Measurements from ENCODE around the gene TRIM56.
"Not testable (repeated sequence)": the region's sequence is repeated elsewhere in the genome, so short reads cannot be mapped to it uniquely, and the experiment has no call there.

The TRIM56 gene

DNA sequence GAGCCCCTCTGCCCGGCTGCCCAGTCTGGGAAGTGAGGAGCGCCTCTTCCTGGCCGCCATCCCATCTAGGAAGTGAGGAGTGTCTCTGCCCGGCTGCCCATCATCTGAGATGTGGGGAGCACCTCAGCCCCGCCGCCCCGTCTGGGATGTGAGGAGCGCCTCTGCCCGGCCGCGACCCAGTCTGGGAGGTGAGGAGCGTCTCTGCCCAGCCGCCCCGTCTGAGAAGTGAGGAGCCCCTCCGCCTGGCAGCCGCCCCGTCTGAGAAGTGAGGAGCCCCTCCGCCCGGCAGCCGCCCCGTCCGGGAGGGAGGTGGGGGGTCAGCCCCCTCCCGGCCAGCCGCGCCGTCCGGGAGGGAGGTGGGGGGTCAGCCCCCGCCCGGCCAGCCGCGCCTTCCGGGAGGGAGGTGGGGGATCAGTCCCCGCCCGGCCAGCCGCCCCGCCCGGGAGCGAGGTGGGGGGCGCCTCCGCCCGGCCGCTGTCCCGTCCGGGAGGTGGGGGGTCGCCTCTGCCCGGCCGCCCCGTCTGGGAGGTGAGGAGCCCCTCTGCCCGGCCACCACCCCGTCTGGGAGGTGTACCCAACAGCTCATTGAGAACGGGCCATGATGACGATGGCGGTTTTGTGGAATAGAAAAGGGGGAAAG lies 7.1 kb downstream of the TRIM56 start:
- not testable (repeated sequence) for DNase-seq (ENCODE audit: low read depth)

DNA sequence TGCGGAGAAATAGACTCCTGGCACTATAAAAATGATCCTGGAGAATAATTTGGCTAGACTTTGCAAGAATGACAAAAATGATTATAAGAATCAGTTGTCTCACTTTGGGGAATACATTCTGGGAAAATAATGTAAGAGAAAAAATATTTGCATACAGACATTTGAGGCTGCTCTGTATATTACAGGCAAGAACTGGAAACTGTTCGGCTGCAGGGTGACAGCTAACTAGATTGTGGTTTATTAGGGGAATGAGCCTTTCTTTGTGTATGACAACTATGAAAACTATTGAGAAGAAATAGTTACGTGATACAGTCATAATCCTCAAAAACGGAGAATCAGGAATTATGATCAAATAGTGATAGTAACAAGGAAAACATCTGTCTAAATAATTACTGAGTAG lies 8.6 kb downstream of the TRIM56 start:
- peak; percentile 97 for DNase-seq (ENCODE audit: low read depth)

DNA sequence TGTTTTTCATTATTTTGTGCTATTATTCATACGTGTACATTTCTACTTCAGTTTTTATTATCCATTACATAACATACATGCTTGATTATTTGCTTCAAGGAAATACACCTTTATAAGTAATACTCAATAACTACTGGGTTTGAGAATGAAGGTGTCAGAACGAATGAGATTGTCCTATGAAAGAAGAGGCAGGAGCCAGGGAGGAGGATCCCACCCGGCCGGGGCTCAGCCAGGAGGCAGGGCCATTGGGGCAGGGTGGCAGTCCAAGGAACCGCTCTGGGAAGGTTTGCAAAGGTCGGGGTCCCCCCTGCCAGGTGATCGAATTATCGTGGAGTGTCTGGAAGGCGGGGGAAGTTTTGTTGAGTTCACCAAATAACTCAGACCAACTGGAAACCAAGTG lies 9.1 kb downstream of the TRIM56 start:
- no peak for DNase-seq (ENCODE audit: low read depth)

DNA sequence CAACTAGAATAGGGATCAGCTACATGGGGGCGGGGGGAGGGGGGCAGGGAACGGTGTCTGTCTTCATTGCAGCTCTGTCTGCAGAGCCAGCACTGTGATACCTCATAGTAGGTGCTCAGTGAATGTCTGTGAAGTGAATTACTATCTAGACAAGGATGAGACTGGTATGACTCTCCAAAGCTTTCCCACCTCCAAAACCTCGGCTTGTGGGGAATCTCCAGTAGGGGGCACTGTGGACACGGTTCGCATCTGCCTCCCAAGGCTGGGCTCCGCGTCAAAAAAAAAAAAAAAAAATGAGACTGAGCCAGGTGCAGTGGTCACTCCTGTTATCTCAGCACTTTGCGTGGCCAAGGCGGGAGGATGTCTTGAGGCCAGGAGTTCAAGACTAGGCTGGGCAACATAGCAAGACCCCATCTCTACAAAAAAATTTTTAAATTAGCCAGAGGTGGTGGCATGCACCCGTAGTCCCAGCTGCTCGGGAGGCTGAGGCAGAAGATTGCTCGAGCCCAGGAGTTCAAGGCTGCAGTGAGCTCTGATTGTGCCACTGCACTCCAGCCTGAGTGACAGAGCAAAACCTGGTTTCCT lies 9.6 kb downstream of the TRIM56 start:
- DNase-seq (ENCODE audit: low read depth) = peak; percentile 73

DNA sequence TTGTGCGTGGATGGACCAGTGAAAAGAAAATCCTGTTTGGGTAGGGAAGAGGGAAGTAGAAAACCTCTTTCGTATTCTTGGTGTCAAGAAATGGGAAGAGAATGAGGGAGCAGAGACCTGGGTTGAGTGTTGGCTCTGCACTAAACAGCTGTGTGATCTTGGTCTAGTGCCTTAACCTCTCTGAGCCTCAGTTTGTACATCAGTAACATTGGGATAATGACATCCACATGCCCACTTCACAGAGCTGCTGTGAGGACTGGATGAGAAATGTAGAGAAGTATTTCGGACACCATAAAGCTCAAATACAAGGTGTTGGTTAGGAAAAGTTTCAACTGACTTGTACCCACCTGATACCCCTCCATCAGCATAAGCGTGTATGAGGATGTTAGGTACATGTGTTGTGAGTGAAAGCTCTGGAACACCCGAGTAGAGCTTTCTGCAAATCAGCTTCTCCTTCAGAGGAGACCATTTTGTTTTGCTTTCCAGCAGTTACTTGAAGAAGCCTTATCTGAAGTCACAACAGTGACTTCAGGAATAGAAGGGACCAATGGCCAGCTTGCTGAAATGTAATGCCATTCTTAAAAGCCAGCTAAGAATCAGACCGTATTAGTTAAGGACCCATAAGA lies 11.2 kb downstream of the TRIM56 start:
- DNase-seq (ENCODE audit: low read depth) = no peak

DNA sequence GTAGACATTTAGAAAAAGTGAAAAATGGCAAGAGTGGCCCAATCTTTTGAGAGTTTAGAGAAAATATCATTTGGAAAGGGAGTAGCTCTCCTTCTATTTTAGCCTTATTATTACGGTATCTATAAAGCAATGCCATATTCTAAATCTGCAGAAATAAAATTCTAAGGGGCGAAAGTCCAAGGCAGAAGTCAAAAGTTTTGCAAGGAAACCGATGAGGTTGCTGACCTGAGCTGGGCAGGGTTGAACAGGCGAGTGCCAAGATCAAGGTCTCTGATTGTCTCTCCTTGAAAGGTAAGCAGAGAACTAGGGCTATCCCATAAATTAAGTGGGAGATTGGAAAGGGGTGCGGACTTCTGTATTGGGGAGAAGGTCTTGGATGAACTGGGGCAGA lies 11.7 kb downstream of the TRIM56 start:
- DNase-seq (ENCODE audit: low read depth) = no peak

DNA sequence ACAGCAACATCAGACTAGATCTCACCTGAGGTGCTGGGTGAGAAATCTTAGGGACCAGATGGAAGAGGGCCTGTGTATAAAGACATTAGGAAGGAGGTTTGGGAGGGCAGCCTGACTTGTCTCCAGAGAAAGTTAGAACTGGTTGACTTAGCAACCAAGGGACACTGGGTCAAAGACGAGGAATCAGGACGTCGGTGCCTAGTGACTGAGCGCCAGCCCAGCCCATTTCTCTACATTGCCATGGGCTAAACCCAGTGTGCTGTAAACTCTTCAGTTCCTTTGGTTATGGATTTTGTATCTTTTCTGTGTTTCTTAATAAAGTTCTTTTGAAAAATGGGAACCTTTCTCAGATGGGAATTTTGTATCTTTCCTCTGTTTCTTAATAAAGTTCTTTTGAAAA lies 12.3 kb downstream of the TRIM56 start:
- no peak for DNase-seq (ENCODE audit: low read depth)

DNA sequence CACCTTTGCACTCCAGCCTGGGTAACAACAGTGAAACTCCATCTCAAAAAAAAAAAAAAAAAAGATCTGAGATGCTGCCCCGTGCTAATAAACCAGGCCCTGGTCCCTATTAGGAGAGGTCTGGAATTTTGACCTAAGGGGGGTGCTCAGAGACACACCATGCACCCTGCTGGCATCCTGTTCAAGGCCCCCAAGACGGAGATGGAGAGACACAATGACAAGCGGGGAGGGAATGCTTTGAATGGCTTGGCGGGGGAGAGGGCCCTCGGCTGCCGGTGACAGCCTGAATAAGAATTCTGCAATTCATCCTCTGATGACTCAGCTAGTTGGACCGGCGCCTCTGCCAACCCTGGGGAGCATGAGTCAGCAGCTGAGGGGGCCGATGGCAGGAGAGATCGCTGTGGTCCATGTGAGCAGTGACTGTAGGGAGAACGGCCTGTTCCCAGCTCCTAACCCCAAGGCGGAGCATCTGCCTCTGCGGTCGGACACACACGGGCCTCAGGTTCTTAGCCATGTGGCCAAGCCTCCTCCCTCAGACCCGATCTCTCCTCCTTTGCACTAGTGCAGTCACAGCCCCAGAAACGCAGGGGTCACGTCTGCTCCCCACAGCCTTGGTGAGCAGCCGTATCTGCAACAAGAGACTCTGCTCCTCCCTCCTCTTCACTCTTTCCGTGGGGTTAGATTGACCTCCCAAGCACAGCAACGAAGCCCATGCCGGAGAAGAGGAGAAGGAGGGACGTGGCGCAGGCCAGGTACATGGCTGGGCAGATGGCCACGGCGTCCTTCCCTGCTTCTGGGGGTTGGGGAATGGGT lies 14.9 kb downstream of the TRIM56 start:
- DNase-seq (ENCODE audit: low read depth) = peak; percentile 100

DNA sequence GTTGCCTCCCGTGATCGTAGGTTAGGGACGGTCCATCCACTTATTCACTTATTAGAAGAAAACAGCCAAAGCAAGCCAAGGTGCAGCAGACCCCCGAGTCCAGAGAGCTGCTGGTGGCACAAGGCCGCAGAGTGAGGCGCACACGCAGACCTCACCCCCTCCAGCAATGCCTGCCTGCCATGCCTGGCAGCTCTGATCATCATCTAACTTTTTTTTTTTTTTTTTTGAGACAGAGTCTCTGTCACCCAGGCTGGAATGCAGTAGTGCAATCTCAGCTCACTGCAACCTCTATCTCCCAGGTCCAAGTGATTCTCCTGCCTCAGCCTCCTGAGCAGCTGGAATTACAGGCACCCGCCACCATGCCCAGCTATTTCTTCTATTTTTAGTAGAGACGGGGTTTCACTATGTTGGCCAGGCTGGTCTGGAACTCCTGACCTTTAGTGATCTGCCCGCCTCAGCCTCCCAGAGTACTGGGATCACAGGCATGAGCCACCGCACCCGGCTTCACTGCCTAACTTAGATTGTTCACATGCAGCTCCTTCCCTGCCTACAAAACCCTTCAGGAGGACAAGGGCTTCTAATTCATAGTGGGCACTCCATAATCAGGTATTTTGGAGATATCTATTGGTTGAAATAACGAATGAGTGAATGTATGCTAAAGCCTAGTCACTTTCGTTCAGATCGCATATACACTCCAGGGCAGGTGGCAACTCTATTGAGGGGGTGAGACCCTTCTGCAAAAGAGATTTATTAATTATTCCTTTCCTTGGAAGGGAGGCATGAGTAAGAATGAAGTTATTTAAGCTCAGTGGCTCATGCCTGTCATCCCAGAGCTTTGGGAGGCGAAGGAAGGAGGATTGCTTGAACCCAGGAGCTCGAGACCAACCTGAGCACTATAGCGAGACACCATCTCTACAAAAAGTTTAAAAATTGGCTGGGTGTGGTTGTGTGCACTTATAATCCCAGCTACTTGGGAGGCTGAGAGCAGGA lies 15.9 kb downstream of the TRIM56 start:
- peak; percentile 61 for DNase-seq (ENCODE audit: low read depth)

DNA sequence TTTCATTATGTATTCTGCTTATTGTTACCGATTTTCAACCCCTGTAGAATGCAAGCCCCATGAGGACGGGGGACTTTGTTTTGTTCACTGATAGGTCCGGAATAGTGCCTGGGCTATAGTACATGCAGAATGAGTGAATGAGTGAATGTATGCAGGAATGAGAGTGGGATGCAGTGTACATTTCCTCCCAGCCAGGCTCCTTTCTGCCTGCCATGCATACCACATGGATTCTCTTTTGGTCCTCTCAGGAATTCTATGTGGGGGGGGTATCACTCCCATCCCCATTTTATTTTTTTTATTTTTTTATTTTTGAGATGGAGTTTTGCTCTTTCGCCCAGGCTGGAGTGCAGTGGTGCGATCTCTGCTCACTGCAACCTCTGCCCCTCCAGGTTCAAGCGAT lies 16.7 kb downstream of the TRIM56 start:
- DNase-seq (ENCODE audit: low read depth) = peak; percentile 53

DNA sequence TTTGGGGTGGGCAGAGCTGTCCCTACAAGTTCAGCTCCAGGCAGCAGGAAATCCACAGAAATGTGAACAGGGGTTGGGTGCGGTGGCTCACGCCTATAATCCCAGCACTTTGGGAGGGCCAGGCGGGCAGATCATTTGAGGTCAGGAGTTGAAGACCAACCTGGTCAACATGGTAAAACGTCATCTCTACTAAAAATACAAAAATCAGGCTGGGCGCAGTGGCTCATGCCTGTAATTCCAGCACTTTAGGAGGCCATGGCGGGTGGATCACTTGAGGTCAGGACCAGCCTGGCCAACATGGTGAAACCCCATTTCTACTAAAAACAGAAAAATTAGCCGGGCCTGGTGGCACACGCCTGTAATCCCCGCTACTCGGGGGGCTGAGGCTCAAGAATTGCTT lies 18.4 kb downstream of the TRIM56 start:
- DNase-seq (ENCODE audit: low read depth) = not testable (repeated sequence)

DNA sequence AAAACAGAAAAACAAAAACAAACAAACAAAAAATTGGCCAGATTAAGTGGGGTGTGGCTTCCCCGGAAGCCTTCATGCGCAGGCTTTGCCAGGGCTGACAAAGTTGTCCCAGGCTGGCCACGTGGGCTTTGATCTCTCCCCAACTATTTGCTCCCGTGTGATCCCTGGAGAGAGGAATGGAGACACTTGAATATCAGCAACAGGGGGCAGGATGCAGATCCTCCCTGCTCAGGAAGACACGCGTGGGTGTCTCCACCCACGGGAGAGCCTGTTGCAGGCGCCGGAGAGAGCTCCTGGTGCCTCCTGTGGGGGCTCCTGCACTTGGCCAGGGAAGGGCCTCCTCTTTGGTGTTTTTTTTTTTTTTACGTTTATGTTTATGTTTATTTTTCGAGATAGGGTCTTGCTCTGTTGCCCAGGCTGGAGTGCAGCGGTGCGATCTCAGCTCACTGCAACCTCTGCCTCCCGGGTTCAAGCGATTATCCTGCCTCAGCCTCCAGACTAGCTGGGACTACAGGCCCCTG lies 19.0 kb downstream of the TRIM56 start:
- no peak for DNase-seq (ENCODE audit: low read depth)

DNA sequence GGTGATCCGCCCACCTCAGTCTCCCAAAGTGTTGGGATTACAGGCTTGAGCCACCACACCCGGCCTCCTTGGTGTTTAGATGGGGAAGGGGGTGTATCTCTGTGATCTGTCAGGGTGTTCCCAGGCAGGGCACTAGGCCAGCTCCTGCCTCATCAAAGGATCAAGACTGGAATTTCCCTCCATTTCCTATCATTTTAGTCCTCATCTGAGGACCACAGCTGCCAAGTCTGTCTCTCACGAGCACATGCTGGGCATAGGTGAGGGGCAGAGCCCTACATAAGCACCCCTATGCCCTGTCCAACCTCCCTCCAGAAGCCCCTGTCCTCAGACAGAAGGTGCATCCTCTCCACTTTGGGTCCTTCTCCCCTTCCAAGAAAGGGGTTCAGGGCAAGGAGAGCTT lies 19.5 kb downstream of the TRIM56 start:
- no peak for DNase-seq (ENCODE audit: low read depth)

DNA sequence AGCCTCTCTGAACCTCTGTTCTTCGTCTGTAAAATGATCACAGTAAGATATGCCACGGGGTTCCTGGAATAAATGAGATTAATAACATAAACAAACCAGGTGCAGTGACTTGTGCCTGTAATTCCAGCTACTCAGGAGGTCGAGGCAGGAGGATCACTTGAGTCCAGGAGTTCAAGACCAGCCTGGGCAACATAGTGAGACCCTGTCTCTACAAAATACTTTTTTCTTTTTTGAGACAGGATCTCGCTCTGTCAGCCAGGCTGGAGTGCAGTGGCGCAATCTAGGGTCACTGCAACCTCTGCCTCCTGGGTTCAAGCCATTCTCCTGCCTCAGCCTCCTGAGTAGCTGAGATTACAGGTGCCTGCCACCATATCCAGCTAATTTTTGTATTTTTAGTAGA lies 20.0 kb downstream of the TRIM56 start:
- not testable (repeated sequence) for DNase-seq (ENCODE audit: low read depth)

DNA sequence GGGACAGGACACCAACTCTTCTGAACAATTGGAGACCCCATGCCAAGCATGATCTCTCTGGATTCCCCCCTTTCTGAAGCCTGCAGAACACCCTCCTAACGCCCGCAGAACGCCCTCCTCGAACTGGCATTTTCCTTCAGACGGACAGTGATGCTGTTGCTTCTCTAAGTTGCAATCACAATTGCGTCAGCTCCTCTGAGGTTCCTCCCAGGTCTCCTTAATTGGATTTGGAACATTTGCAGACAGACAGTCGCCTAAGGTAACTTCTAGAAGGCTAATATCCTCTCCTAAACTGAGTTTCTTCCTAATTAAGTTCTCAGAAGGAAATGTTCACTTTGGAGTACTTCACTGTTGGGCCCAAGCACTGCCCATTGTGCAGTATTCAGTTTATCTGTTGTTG lies 21.1 kb downstream of the TRIM56 start:
- DNase-seq (ENCODE audit: low read depth) = no peak

DNA sequence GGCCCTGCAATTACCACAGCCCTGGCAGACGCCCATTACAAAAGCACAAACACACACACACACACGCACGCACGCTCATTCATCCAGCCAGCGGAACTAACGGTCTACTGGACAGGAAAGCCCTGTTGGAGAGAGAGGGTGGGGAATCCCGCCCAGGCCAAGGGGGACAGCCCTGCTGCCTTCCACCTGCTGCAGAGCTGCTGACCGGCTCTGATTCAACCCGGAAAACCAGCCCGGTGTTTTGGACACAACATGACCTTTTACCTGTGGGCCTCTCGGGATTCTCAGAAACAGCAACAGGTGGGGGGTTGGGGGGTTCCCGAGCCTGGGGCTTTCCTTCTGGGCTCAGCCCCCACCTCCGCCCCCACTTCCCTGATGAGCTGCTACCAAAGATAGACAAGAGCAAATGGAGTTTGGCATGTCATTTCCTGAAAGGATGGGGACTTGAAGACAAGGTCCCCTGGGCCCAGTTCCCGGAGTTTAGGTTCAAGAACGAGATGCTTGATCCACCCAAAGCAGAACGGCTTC lies 23.1 kb downstream of the TRIM56 start:
- no peak for DNase-seq (ENCODE audit: low read depth)

DNA sequence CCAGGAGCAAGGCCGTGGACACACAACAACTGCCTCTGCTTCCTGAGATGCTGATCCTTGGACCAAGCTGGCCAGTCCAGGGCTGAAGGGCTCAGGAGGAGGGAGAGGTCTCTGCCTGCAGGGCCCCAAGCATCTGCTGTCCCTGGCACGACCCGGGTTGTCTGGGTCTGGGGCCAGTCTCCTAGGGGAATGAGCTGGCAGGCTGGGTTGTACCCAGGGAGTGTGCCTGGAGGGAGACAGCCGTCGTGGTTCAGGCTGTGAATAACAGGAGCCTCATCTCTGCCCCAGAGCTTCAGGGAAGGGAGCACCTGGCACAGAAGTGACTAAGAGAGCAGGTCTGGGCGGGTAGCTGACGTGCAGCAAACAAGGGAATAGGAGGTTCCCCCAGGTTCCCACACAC lies 23.7 kb downstream of the TRIM56 start:
- no peak for DNase-seq (ENCODE audit: low read depth)

DNA sequence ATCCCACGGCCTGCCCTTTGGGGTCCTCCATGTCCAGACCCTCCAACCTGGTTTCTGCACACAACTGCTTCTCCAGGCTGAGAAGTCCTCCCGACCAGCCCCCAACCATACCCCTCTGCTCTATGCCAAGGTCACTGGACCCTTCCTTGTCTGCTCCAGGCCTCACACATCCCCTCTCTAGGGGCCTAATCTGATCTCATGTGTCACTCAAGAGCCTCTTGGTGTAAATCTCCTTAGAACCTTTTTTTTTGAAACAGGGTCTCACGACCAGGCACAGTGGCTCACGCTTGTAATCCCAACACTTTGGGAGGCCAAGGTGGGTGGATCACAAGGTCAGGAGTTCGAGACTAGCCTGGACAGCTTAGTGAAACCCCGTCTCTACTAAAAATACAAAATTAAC lies 24.1 kb downstream of the TRIM56 start:
- DNase-seq (ENCODE audit: low read depth) = no peak

DNA sequence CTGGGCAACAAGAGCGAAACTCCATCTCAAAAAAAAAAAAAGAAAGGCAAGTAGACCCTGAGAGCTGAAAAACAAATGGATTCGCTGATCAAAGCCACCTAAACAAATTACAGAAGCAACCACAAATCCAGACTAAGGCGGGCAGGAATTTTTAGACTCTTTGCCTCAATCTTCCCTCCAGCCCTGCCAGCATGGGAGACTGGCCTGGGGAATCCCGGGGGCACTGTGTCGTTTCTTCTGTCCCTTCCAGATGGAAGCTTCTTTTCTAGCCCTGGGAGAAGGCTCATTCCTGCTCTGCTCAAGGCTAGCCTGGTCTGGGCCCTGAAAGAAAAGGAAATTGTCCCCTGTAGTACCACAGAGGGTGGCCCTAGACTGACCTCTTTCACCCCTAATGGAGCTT lies 26.0 kb downstream of the TRIM56 start:
- no peak for DNase-seq (ENCODE audit: low read depth)

DNA sequence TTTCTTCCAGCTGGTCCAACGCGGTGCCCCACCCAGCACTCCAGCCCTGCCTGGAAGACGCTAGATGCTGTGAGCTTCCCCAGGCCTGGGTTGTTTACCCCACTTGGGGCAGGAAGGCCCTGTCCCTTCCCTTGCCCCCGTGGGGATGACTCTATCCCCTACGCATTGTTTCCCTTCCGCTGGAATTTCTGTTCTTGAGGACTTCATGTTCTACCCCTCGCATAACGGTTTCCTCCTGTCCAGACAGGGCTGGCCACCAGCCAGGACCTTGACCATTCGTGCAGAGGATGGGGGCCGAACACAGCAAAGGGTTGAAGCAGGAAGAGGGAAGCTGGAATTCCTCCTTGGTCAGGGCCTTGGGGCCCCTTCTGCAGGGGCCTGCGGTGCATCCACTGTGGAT lies 27.0 kb downstream of the TRIM56 start:
- DNase-seq (ENCODE audit: low read depth) = peak; percentile 77

DNA sequence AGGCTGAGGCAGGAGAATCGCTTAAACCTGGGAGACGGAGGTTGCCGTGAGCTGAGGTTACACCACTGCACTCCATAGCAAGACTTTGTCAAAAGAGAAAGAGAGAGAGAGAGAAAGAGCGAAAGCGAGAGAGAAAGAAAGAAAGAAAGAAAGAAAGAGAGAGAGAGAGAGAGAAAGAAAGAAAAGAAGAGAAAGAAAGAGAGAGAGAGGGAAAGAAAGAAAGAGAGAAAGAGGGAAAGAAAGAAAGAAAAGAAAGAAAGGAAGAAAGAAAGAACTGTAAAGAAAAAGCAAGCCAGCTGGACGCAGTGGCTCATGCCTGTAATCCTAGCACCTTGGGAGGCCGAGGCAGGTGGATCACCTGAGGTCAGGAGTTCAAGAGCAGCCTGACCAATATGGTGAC lies 27.9 kb downstream of the TRIM56 start:
- DNase-seq (ENCODE audit: low read depth) = not testable (repeated sequence)
